ENCODE results near the gene CHRM3.

CHRM3 gene

GRCh38 chr1:239434181-239434580 is 47.8 kb downstream of the CHRM3 start:
- Histone ChIP-seq H3K27me3 (ENCODE audit: control insufficient read depth, insufficient read depth, low read length) (no peaks in the 10 kb centered on the region), H3K4me3 (ENCODE audit: low read depth, low read length) (no peak overlapping the region), H3K27ac (ENCODE audit: low read depth, low read length) (no peak overlapping the region), H3K4me1 (ENCODE audit: control insufficient read depth, insufficient read depth, low read length) (no peaks in the 10 kb centered on the region), H3K36me3 (ENCODE audit: control insufficient read depth, insufficient read depth, low read length) (no peaks in the 10 kb centered on the region), H3K9ac (ENCODE audit: low read depth, low read length) (no peak overlapping the region), H3K9me3 (ENCODE audit: control insufficient read depth, insufficient read depth, low read length) (no peaks in the 10 kb centered on the region)
